Islet of Langerhans (tissue), 1 donor: ENCODE measurements around the gene GAB2.
"Not testable (repeated sequence)": the region's sequence is repeated elsewhere in the genome, so short reads cannot be mapped to it uniquely, and the experiment has no call there.

ENCODE experiments used
- FAIRE-seq: peaks from one replicate; lab custom pipeline; 2011; peaks lifted over from hg19 to GRCh38; lab: Jason Lieb, UNC

The GAB2 gene

DNA sequence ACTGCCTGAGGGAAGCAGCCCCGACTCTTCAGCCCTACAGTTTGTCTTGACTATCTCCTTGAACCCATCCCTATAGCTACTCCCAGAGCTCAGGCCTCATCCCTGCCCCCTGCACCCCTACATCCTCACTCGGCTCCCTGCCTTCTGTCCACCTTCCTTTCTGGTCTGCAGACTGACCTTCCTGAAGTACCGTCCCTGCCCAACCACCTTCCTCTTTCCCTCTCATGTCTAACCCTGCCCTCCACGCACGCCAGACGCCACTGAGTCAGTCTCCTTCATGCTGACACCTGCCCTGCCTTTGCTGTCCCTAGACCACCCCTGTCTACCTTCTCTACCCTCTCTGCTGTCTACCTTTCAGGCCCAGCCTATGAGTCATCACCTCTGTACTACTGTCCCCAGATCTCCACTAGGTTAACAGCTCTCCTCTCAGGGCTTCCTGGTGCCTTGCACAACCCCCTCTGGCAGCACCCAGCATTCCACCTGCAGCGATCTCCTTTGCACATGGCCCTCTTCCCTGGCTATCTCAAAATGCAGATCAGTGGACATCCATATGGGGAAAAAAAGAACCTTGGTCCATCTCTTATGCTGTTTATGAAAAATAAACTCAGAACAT, 238.1 kb downstream of the GAB2 start:
- no peak for FAIRE-seq

DNA sequence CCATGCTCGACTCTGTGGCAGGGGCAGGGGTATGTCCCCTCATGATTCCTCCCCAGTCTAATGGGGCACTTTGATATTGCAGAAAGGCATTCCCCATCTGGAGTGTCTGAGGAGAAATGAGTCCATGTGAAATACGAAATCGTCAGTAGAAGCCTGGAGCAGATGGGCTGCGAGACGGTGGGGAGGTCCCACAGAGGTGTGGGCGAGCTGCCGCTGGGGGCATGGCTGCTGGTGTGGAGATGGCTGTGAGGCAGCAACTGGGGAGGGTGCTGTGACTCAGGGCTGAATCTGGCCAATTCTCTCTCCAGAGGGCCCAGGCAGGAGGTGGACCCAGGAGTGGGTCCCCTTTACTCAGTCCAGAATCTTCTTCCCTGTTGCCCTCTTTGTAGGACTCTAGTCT, 240.4 kb downstream of the GAB2 start:
- no peak for FAIRE-seq

DNA sequence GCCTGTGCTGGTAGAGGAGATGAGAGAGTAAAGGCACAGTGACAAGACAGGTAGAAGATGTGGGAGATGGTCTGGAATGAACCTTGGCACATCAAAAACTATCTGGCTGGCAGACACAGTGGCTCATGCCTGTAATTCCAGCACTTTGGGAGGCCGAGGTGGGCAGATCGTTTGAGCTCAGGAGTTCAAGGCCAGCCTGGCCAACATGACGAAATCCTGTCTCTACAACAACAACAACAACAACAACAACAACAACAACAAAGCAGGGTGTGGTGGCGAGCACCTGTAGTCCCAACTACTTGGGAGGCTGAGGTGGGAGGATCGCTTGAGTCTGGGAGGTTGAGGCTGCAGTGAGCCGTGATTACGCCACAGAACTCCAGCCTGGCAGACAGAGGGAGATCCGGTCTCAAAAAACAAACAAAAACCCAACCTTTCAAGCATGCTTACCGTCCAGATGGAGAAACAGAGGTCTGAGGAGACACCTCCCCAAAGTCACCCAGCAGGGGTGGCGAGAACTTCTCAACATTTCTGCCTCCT, 240.9 kb downstream of the GAB2 start:
- FAIRE-seq = no peak

DNA sequence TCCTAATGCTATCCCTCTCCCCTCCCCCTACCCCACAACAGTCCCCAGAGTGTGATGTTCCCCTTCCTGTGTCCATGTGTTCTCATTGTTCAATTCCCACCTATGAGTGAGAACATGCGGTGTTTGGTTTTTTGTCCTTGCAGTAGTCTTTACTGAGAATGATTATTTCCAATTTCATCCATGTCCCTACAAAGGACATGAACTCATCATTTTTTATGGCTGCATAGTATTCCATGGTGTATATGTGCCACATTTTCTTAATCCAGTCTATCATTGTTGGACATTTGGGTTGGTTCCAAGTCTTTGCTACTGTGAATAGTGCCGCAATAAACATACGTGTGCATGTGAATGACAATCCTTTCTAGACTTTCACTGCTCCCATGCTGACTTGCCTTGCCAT, 241.8 kb downstream of the GAB2 start:
- not testable (repeated sequence) for FAIRE-seq

DNA sequence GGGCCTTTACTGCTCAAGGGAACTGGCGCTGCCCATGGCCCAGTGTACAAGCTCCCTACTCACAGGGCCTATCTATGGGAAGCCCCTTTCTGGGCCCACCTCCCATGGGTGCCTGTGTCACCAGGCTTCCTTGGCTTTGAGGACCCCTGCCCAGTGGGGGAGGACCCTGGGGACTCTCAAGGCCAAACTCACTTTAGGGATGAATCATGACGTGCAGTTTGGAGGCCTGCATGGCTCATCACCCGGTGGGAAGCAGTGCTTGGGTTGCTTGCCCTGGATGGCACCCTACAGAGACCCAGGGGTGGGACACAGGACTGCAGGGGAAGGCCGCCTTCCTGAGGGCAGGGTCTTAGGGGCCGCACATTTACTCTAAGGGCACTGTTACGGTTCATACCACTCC, 245.7 kb downstream of the GAB2 start:
- no peak for FAIRE-seq

DNA sequence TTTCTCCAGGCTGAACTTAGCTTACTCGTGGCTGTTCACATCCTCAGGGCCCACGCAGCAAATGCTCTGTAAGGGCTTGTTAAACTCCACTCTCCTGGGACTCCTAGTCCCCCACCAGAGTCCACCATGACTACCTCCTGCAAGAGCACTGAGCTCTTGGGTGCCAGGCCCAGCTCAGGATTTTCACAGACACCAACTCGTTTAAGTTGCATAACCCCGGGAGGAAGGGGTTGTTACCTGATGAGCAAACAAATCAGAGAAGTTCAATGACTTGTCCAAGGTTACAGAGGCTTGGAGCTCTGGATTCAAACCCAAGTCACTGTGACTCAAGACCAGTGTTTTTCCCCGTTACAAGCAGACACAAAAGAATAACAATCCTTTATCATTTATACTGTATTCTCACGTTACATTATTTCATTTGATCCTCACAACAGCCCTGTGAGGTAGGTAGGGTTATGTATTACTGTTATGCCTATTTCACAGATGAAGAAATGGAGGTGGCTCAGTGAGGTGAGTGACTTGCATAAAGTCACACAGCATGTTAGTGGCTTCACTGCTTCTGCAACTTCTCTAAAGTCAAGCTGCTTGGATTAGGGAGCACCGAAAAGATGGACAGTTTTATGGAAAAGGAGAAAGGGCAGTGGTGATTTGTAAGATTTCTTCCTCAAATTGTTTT, 246.6 kb downstream of the GAB2 start:
- no peak for FAIRE-seq

DNA sequence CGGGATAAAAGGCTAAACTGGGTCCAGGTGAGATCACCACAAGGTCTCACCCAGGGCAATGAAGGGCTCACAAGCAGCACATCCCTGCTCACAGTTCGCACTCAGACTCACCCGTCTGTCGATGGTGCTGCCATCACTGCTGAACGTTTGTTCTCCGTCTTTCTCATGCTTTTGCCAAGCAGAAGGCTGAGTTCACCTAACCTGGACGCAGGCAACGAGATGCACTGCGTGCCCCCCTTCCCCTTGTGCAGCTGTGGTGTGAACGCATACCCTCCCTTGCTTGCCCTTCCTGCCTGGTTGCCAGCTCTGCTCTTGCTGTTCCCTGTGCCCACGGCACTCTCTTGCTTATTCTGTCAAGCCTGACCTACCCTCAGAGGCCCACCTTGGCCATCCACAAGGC, 247.2 kb downstream of the GAB2 start:
- FAIRE-seq = no peak

DNA sequence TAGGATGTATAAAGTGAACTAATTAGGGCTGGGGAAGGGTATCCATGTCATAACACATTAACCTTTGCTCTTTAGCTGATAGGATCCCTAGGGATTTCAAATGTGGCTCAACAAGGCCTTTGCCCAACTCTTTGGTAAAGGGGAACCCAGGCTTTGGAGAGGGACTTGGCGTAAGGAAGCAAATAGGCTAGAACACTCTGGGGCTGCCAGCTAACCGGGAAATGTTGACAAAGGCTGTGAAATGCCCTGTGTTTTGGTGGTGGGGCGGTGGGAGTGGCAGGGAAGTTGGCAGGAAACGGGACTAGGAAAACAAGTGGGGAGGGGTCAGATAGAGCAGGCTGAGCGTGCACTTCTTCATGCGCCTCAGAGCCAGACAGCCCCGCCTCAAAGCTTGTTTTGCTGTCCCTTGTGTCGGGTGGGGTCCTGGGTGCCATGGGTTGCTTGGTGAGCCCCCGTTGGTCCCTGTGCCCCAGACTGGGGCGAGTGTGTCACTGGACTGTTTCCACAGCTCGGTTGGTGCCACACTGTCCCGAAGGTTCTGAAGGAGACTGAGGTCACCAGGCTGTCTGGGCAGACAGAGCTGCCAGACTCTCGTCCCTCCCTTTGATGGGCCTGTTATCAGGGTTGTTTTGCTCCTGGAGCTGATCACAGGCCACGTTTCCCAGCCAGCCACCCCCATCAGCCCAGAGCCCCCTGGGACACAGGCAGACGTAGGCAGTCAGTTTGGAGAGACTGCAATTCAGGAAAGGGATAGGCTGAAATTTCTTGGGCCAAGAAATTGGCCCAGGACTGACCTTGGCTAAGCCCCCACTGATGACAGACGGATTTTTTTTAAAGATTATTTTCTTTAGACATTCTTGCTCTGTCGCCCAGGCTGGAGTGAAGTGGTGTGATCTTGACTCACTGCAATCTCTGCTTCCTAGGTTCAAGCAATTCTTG, 248.8 kb downstream of the GAB2 start:
- no peak for FAIRE-seq

DNA sequence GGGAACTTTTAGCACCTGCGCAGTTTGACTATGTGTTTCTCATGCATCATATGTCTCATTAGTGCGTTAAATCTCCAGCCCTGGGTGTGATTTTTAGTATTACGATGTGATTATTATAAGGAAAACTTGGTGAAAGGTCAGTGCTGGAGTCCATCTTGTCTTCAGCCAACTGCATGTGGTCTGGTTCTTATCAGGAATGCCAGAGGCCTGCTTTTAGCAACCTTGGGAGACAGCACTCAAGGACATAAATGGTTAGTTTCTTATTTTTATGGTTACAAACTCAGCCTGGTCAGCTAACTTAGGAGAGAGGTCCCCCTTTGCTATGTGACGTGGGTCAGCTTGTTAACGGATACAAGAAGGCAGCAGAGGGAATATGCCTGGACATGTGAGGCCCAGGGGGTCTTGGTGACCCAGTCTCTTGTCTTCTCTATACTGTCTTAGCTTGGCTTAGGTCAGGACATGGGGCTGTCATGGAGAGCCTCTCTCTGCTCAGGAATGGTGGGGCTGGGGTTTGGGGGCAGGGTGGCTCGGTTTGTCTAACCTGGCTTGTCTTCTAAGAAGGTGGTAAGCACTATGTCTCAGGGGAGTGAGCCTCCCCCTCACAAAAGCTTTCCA, 250.7 kb downstream of the GAB2 start:
- FAIRE-seq = no peak
